HepG2 (cell line): Measurements from ENCODE around the gene MYO1B.

Experiments
- ATF1 ChIP-seq: IDR thresholded peaks from 2 replicates; pipeline ENCODE4 v1.6.1; 2016; ENCODE audit warnings: mild to moderate bottlenecking, control low read depth
- EED ChIP-seq: sonication (generic); formaldehyde crosslinking; IDR thresholded peaks from 2 replicates; pipeline ENCODE4 v1.5.0; 2020; ENCODE audit warnings: mild to moderate bottlenecking, missing genetic modification reagents
- GPN1 ChIP-seq: sonication (generic); formaldehyde crosslinking; IDR thresholded peaks from 2 replicates; pipeline ENCODE4 v1.5.1; 2020; ENCODE audit warnings: missing genetic modification reagents, borderline replicate concordance
- PCBP2 ChIP-seq: fragments of 200-400 bp; formaldehyde crosslinking; optimal IDR thresholded peaks from 2 replicates; pipeline ENCODE3; 2018; ENCODE audit warnings: low read length, low read depth; ENCODE audit not compliant: poor library complexity, severe bottlenecking
- SRSF9 ChIP-seq: fragments of 200-400 bp; formaldehyde crosslinking; IDR thresholded peaks from 2 replicates; pipeline ENCODE4 v1.6.1; 2018; ENCODE audit warnings: borderline replicate concordance, mild to moderate bottlenecking, low read depth, low read length; ENCODE audit not compliant: insufficient read depth, poor library complexity, severe bottlenecking
- TF ChIP-seq, protein P1 (sequence below): sonication (generic); formaldehyde crosslinking; IDR thresholded peaks from 2 replicates; pipeline ENCODE4 v1.5.0; 2020; ENCODE audit warnings: mild to moderate bottlenecking, missing genetic modification reagents, moderate library complexity

DNA sequence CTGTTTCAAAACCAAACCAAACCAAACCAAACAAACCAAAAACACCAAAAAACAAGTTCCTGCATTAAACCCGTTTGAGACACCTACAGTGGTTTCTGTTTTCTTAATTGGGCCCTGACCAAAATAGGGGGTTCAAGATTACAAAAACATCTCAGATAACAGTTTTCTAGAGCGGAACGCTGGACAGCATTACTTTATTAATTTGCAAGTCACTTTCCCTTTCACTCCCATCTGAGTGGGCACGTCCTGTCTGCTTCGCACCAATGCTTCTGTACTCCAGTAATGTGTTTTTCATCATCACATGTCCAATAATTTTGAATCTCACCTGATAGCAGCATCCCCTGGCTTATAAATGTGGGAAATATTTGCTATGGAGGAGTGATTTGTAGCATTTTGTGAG, 11.7 kb upstream of the MYO1B start:
- TF ChIP-seq PCBP2 (no peak), SRSF9 (no peak), EED (no peak), GPN1 (CRISPR knock-in tag) (no peak), ATF1 (no peak)
- TF ChIP-seq, protein P1, sequence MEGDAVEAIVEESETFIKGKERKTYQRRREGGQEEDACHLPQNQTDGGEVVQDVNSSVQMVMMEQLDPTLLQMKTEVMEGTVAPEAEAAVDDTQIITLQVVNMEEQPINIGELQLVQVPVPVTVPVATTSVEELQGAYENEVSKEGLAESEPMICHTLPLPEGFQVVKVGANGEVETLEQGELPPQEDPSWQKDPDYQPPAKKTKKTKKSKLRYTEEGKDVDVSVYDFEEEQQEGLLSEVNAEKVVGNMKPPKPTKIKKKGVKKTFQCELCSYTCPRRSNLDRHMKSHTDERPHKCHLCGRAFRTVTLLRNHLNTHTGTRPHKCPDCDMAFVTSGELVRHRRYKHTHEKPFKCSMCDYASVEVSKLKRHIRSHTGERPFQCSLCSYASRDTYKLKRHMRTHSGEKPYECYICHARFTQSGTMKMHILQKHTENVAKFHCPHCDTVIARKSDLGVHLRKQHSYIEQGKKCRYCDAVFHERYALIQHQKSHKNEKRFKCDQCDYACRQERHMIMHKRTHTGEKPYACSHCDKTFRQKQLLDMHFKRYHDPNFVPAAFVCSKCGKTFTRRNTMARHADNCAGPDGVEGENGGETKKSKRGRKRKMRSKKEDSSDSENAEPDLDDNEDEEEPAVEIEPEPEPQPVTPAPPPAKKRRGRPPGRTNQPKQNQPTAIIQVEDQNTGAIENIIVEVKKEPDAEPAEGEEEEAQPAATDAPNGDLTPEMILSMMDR (CRISPR knock-in tag), result no peak
